Stimulated activated CD4-positive, alpha-beta T cell treated with anti-CD3 and anti-CD28 coated beads, Interleukin-12 subunit alpha, Interleukin-12 subunit beta, amount 100 ng/mL, for 4 hours (primary cell): ENCODE data around the gene SPDYE3.
"Not testable (repeated sequence)": the region's sequence is repeated elsewhere in the genome, so short reads cannot be mapped to it uniquely, and the experiment has no call there.

ENCODE experiments used
- DNase-seq: peaks from one replicate; pipeline ENCODE4 v3.0.0-alpha.2; 2020

Gene SPDYE3

DNA sequence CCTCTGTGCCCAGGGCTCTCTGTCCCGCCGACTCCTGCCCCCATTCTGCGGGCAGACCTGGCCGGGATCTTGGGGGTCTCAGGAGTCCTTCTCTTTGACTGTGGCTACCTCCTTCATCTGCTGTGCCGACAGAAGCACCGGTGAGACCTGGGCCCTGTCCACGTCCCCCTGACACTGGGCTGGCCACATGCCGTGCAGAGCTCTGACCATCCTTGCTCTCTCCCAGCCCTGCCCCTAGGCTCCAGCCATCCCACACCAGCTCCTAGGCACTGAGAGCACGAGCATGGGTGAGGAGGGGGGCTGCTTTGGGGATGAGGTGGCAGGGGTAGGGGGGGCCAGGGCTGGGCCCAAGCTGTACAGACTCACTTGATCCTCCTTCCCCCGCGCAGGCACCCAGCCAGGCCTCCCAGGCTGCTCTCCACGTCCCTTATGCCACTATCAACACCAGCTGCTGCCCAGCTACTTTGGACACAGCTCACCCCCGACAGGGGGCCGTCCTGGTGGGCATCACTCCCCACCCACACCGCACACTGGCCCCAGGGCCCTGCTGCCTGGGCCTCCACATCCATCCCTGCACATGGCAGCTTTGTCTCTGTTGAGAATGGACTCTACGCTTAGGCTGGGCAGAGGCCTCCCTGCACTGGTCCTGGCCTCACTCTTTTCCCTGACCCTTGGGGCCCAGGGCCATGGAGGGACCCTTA lies 45.6 kb downstream of the SPDYE3 start:
- no peak for DNase-seq

DNA sequence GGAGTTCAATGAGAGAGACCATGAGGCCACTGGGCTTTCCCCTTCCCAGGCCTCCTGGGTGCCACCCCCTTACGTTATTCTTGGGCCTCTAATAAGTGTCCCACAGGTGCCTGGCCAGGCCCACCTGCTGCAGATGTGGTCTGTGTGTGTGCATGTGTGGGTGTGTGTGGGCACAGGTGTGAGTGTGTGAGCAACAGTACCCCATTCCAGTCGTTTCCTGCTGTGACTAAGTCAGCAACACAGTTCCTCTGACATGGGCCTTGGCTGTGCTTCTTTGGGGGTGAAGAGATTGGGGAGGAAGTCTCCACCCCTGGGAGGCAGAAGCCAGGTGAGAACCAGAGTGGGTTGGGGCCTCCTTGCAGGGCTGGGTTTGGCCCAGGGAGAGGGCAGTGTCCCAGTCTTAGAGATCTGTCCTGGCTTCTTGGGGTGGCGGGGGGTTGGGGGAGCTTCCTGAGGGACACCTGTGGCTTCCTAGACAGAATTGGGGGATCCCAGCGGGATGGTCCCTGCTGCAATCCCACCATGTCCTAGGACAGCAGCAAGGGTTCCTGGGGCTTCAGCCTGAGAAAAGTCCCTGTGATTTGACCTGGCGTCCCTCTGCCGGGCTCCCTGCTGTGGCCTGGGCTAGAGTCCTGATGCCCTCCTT lies 46.3 kb downstream of the SPDYE3 start:
- peak; percentile 37 for DNase-seq

GRCh38 chr7:100356416-100357068 lies 49.0 kb downstream of the SPDYE3 start:
- DNase-seq: no peak

- no peak for DNase-seq
These were observed 49.6 kb downstream of the SPDYE3 start for GRCh38 chr7:100357131-100357561.

- no peak for DNase-seq
These were observed 50.7 kb downstream of the SPDYE3 start, which contains the start of gene PILRB for GRCh38 chr7:100358027-100358856. PILRB (plus strand) TSS chr7:100358117; CDS start chr7:100358303, 186 bp downstream.

DNA sequence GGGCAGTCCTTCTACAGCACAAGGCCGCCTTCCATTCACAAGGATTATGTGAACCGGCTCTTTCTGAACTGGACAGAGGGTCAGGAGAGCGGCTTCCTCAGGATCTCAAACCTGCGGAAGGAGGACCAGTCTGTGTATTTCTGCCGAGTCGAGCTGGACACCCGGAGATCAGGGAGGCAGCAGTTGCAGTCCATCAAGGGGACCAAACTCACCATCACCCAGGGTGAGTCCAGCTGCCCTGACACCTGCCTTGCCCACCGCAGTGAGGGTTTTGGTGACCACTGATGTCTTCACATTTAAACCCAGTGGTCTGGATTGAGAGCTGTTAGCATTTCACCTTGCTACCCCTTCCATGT lies 51.3 kb downstream of the SPDYE3 start:
- no peak for DNase-seq

- DNase-seq: no peak
These were observed 52.8 kb downstream of the SPDYE3 start for GRCh38 chr7:100360135-100360854.

- no peak for DNase-seq
These were observed 55.6 kb downstream of the SPDYE3 start for GRCh38 chr7:100363098-100363497.

DNA sequence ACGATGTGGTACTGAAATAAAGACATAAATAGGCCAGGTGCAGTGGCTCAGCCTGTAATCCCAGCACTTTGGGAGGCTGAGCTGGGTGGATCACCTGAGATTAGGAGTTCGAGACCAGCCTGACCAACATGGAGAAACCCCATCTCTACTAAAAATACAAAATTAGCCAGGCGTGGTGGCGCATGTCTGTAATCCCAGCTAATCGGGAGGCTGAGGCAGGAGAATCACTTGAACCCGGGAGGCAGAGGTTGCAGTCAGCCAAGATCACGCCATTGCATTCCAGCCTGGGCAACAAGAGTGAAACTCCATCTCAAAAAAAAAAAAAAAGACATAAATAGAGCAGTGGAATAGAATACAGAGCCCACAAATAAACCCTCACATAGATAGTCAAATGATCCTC lies 56.3 kb downstream of the SPDYE3 start:
- DNase-seq: not testable (repeated sequence)

- no peak for DNase-seq
These were observed 57.0 kb downstream of the SPDYE3 start for GRCh38 chr7:100364480-100364879.

DNA sequence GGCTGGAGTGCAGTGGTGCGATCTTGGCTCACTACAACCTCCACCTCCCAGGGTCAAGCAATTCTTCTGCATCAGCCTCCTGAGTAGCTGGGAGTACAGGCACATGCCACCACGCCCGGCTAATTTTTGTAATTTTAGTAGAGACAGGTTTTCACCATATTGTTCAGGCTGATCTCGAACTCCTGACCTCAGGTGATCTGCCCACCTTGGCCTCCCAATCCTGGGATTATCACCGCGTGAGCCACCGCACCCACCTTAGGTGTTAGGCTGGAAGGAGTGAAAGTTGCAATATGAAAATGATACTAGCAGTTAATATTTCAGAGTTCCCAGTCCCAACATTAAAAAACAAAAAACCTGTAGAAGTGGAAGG lies 58.5 kb downstream of the SPDYE3 start:
- not testable (repeated sequence) for DNase-seq

DNA sequence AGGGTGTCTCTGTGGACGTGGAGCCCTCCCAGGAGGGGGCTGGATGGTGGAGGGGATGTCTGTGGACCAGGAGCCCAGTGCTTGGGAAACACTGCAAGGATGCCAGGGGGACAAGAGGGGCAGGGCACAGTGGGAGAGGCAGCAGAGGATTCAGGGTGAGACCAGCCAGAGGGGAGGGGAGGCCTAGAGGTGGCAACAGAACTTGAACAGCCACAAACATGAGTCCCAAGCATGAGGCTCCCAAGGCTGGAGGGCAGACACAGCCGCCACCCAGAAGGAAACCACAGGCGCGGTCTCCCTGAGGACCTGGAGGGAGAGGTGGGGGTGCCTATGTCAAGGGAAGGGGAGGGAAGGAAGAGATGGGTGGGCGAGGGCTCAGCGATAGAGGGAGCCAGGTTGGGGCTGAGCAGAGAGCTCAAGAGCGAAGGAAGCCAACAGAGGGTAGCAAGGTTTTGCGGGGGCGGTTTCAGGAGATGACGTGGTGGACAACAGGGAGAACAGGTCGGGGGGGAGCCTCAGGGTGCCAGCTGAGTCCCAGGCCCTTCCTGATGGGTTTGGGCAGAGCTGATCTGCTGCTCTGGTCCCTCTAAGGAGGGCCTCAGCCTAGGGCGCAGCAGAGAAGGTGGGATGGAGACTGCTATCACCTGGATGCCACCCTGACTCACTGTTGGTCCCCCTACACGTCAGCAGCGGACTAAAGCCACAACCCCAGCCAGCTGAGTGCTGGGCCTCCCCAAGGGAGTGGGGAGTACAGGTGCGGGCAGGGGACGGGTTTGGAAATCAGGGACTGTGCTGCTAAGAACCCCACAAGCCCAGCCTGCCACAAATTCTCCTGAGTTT lies 59.1 kb downstream of the SPDYE3 start:
- no peak for DNase-seq

DNA sequence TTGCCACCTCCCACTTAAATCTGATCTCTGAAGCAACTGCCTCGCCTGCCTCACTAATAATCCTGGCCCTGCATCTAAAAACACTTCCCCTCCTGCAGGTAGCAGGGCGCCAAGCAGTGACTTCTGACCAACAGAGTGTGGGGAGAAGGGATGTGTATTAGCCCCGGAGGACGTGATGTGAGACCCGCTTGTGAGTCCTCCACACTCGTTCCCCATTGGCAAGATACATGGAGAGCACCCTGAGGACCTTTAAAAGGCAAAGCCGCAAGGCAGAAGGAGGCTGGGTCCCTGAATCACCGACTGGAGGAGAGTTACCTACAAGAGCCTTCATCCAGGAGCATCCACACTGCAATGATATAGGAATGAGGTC lies 59.7 kb downstream of the SPDYE3 start:
- DNase-seq: no peak

GRCh38 chr7:100367676-100368613 lies 60.4 kb downstream of the SPDYE3 start:
- no peak for DNase-seq

DNA sequence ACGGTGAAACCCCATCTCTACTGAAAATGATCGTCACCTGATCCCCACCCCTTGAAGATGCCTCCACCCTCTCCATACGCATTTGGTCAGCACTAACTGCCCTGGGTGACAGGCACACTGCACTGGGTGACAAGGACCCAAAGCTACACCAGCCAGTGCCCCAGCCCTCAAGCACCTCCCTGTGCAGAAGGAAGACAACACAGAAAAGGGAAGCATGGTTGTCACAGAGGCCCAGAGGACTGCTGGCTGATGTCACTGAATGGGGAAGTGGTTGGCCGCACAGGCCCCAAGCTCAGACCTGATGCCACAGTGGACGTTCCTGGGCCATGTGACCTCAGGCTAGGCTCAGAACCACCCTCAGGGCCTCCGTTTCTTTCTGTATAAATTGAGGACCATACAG lies 61.6 kb downstream of the SPDYE3 start:
- DNase-seq: no peak

DNA sequence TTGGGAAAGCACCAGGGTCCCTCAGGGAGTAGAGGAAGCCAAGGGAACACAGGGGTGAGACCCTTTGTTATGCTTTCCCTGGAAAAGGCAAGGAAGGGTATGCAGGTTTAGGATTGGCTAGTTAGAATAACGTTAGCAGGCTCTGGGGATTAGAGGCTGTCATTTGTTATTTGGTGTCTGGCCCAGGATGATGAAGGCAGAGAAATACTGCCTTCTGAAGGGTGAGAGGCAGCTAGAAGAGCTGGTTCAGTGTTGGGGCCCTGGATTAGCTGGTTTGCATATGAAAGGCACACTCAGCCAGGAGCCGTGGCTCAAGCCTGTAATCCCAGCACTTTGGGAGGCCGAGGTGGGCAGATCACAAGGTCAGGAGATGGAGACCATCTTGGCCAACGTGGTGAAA lies 62.8 kb downstream of the SPDYE3 start:
- DNase-seq: no peak

- no peak for DNase-seq
These were observed 63.2 kb downstream of the SPDYE3 start for GRCh38 chr7:100370746-100371145.

- no peak for DNase-seq
These were observed 64.2 kb downstream of the SPDYE3 start for GRCh38 chr7:100371561-100372171.
